ENCODE data around the gene EEF1AKMT3. TPM values are rescaled to one million over a fixed set of nuclear protein-coding genes. Genes with fewer than 3 reads are reported as not detected.
A peak's percentile ranks its signal among the peaks of the same experiment; 100 is the strongest.

Gene EEF1AKMT3
- total RNA-seq, 1 experiment from 2014 or later: 9.3 TPM

DNA sequence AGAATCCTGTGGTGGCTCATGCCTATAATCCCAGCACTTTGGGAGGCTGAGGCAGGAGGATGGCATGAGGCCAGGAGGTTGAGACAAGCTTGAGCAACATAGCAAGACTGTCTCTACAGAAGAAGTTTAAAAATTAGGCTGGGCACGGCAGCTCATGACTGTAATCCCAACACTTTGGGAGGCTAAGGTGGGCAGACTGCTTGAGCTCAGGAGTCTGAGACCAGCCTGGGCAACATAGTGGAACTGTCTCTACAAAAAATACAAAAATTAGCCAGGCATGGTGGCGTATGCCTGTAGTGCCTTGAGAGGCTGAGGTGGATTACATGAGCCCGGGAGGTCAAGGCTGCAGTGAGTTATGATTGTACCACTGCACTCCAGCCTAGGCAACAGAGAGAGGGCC is 4.5 kb upstream of the EEF1AKMT3 start:
- no peak overlapping the region for H3K9ac ChIP-seq (ENCODE audit: low read length)
- H3K4me1 ChIP-seq (ENCODE audit: insufficient read depth, low read length): peaks cover 42% of the 10 kb centered on the region
- H3K9me2 ChIP-seq (replicated peaks; ENCODE audit: low read length): no peaks in the 10 kb centered on the region
- H3K27ac ChIP-seq (ENCODE audit: low read length): no peak overlapping the region
- H4K20me1 ChIP-seq (ENCODE audit: low read length): no peaks in the 10 kb centered on the region
- no peak overlapping the region for H3K4me3 ChIP-seq (ENCODE audit: low read length)
- no peaks in the 10 kb centered on the region for H3F3A ChIP-seq (ENCODE audit: low read length, unreplicated experiment)
- DNase-seq: no peak
- H3K36me3 ChIP-seq (ENCODE audit: low read depth, low read length): peaks cover 18% of the 10 kb centered on the region
- no peaks in the 10 kb centered on the region for H3K9me3 ChIP-seq (ENCODE audit: low read length)
- intact Hi-C loops (cut with micrococcal nuclease): no loop called here
- no peak for ATAC-seq
- POLR2A ChIA-PET (ENCODE audit: unreplicated experiment): interaction anchor here (0.6 kb wide), 1 partner anchor 41 kb away, joined by 5 read pairs; no protein-coding TSS in a partner anchor
- no peaks in the 10 kb centered on the region for H3K27me3 ChIP-seq (ENCODE audit: low read length)
- no peak overlapping the region for H2AFZ ChIP-seq (ENCODE audit: low read length)
- H3K79me2 ChIP-seq (ENCODE audit: low read length): peaks cover 18% of the 10 kb centered on the region
- no TSS peak for BruUV-seq (replicated peaks)
- no peak overlapping the region for H3K4me2 ChIP-seq (ENCODE audit: low read length)
- CTCF ChIA-PET: no interaction called here
- TF ChIP-seq EZH2phosphoT487 (IDR thresholded peaks at IDR 0.05; ENCODE audit: borderline replicate concordance, low read length) (no peak), CTCF (conservative IDR thresholded peaks at IDR 0.05; ENCODE audit: low read depth, low read length) (no peak), EZH2 (IDR thresholded peaks at IDR 0.05; ENCODE audit: low read length, unreplicated experiment) (no peak)

GRCh38 chr12:57769594-57769993 is 2.8 kb upstream of the EEF1AKMT3 start:
- no peaks in the 10 kb centered on the region for H3K27me3 ChIP-seq (ENCODE audit: low read length)
- CTCF ChIA-PET: no interaction called here
- H3K9me3 ChIP-seq (ENCODE audit: low read length): no peaks in the 10 kb centered on the region
- no peak overlapping the region for H3K4me2 ChIP-seq (ENCODE audit: low read length)
- no peaks in the 10 kb centered on the region for H3F3A ChIP-seq (ENCODE audit: low read length, unreplicated experiment)
- intact Hi-C loops (cut with micrococcal nuclease): no loop called here
- H3K9me2 ChIP-seq (replicated peaks; ENCODE audit: low read length): no peaks in the 10 kb centered on the region
- DNase-seq: no peak
- POLR2A ChIA-PET (ENCODE audit: unreplicated experiment): no interaction called here
- no peak overlapping the region for H3K9ac ChIP-seq (ENCODE audit: low read length)
- H3K79me2 ChIP-seq (ENCODE audit: low read length): peaks cover 28% of the 10 kb centered on the region
- H3K27ac ChIP-seq (ENCODE audit: low read length): no peak overlapping the region
- no peak overlapping the region for H3K4me3 ChIP-seq (ENCODE audit: low read length)
- peaks cover 43% of the 10 kb centered on the region for H3K4me1 ChIP-seq (ENCODE audit: insufficient read depth, low read length)
- no peaks in the 10 kb centered on the region for H4K20me1 ChIP-seq (ENCODE audit: low read length)
- H2AFZ ChIP-seq (ENCODE audit: low read length): no peak overlapping the region
- TF ChIP-seq CTCF (conservative IDR thresholded peaks at IDR 0.05; ENCODE audit: low read depth, low read length) (no peak), EZH2 (IDR thresholded peaks at IDR 0.05; ENCODE audit: low read length, unreplicated experiment) (no peak), EZH2phosphoT487 (IDR thresholded peaks at IDR 0.05; ENCODE audit: borderline replicate concordance, low read length) (no peak)
- no peak for ATAC-seq
- H3K36me3 ChIP-seq (ENCODE audit: low read depth, low read length): peaks cover 18% of the 10 kb centered on the region
- no TSS peak for BruUV-seq (replicated peaks)

GRCh38 chr12:57770734-57771133 is 1.7 kb upstream of the EEF1AKMT3 start:
- H3K9me3 ChIP-seq (ENCODE audit: low read length): no peaks in the 10 kb centered on the region
- DNase-seq (no peak), ATAC-seq (no peak)
- intact Hi-C loops (cut with micrococcal nuclease): no loop called here
- H3K36me3 ChIP-seq (ENCODE audit: low read depth, low read length): peaks cover 18% of the 10 kb centered on the region
- ChIA-PET CTCF (no interaction called here), POLR2A (ENCODE audit: unreplicated experiment) (interaction anchor here (0.7 kb wide), 1 partner anchor 997 kb away, joined by 18 read pairs; no protein-coding TSS in a partner anchor)
- H3K9ac ChIP-seq (ENCODE audit: low read length): peak overlapping the region; percentile 96; the same call in 1 of the 2 replicates
- BruUV-seq (replicated peaks): no TSS peak
- peak overlapping the region; percentile 96 for H3K4me2 ChIP-seq (ENCODE audit: low read length)
- TF ChIP-seq EZH2 (IDR thresholded peaks at IDR 0.05; ENCODE audit: low read length, unreplicated experiment): no peak
- no peak for TF ChIP-seq EZH2phosphoT487 (IDR thresholded peaks at IDR 0.05; ENCODE audit: borderline replicate concordance, low read length)
- no peak for TF ChIP-seq CTCF (conservative IDR thresholded peaks at IDR 0.05; ENCODE audit: low read depth, low read length)
- H3F3A ChIP-seq (ENCODE audit: low read length, unreplicated experiment): no peaks in the 10 kb centered on the region
- no peaks in the 10 kb centered on the region for H3K27me3 ChIP-seq (ENCODE audit: low read length)
- peaks cover 28% of the 10 kb centered on the region for H3K79me2 ChIP-seq (ENCODE audit: low read length)
- no peak overlapping the region for H2AFZ ChIP-seq (ENCODE audit: low read length)
- no peaks in the 10 kb centered on the region for H3K9me2 ChIP-seq (replicated peaks; ENCODE audit: low read length)
- H4K20me1 ChIP-seq (ENCODE audit: low read length): no peaks in the 10 kb centered on the region
- no peak overlapping the region for H3K27ac ChIP-seq (ENCODE audit: low read length)
- peak overlapping the region; percentile 84; the same call in 1 of the 2 replicates for H3K4me3 ChIP-seq (ENCODE audit: low read length)
- H3K4me1 ChIP-seq (ENCODE audit: insufficient read depth, low read length): peaks cover 32% of the 10 kb centered on the region
